Muscle of leg (tissue), 11 donors: ENCODE results near the gene C1GALT1C1. TPM values are rescaled to one million over a fixed set of nuclear protein-coding genes. Genes with fewer than 3 reads are reported as not detected.
A peak's percentile ranks its signal among the peaks of the same experiment; 100 is the strongest.

ENCODE experiments used
- DNase-seq: peaks from one replicate; pipeline ENCODE4 v3.0.0; 2013
- H3K27ac ChIP-seq: one replicate; pipeline ENCODE4 v1.5.1; 2013; ENCODE audit warnings: mild to moderate bottlenecking, low read length, control low read depth
- H3K27me3 ChIP-seq: one replicate; pipeline ENCODE4 v1.6.1; 2013; ENCODE audit warnings: low read length; ENCODE audit not compliant: control insufficient read depth, insufficient read depth
- H3K36me3 ChIP-seq: one replicate; pipeline ENCODE4 v1.6.1; 2013; ENCODE audit warnings: low read length; ENCODE audit not compliant: control insufficient read depth, insufficient read depth
- H3K4me1 ChIP-seq: one replicate; pipeline ENCODE4 v1.6.1; 2013; ENCODE audit warnings: low read length; ENCODE audit not compliant: control insufficient read depth, insufficient read depth
- H3K4me3 ChIP-seq: one replicate; pipeline ENCODE4 v1.5.1; 2013; ENCODE audit warnings: low read length, control low read depth
- H3K9me3 ChIP-seq: replicated peaks from 2 replicates; pipeline ENCODE4 v1.6.1; 2013; ENCODE audit warnings: low read depth, low read length; ENCODE audit not compliant: control insufficient read depth
- WGBS: methylation state at CpG from one replicate; pipeline ENCODE4 v1.1.5; 2013; ENCODE audit warnings: missing lambda C conversion rate; ENCODE audit not compliant: insufficient coverage; 5-methylcytosine and 5-hydroxymethylcytosine counted together
- polyA plus RNA-seq, 8 donors: library from polyadenylated mRNA; unstranded; fragments of 120-200 nt; gene quantifications; one replicate each; pipeline versions ENCODE4 v1.2.1 to v1.2.3, GENCODE V29; 2013; ENCODE audit warnings: inconsistent platforms in 1 of 8, low replicate concordance in 1 of 8; ENCODE audit not compliant: insufficient read length in 8 of 8, insufficient read depth in 1 of 8
- total RNA-seq: library from RNA; stranded (reverse); fragments of 120-200 nt; gene quantifications from one replicate; pipeline ENCODE4 v1.2.4, GENCODE V29; 2013

Gene C1GALT1C1
- total and polyA plus RNA-seq, 9 donors = 13.4 to 19.5 (median 15.6) TPM

DNA sequence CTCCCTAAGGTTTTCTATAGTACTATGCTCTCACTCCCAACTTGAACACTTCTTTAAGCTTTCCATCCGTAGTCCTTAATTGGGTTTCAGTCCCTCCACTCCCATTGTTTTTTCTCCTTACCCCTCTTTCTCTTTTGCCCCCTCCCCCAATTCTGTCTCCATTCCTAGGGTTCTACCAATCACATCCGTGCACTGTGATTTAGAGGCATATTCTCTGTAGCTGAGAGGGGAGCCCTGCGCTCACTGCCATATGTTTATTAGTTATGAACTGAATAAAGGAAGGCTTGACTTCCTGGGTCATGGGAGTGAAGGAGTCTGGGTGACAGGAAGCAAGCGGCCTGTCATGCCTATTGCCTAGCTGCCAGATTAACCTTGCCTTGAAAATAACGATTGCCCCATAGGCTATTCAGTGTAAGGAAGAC, 25.5 kb downstream of the C1GALT1C1 start:
- Histone ChIP-seq H3K4me3 (peak overlapping the region; percentile 56), H3K27ac (peak overlapping the region; percentile 91), H3K27me3 (no peaks in the 10 kb centered on the region), H3K36me3 (no peaks in the 10 kb centered on the region), H3K4me1 (no peaks in the 10 kb centered on the region), H3K9me3 (no peaks in the 10 kb centered on the region)
- DNase-seq = peak; percentile 61
- WGBS = 40% methylated on average over 3 of the region's 5 CpGs

GRCh38 chrX:120603707-120604360, 26.0 kb downstream of the C1GALT1C1 start, which contains the start of gene MCTS1:
Gene MCTS1, plus strand, starts transcription at chrX:120604101. Its CDS starts 136 bp downstream, at chrX:120604237.
- H3K27me3 ChIP-seq = no peaks in the 10 kb centered on the region
- WGBS = 41% methylated on average over 25 of the region's 31 CpGs
- peak within 1 kb of the TSS; percentile 56 for H3K4me3 ChIP-seq
- H3K9me3 ChIP-seq = no peaks in the 10 kb centered on the region
- DNase-seq = peak; percentile 98
- peak within 1 kb of the TSS; percentile 91 for H3K27ac ChIP-seq
- H3K4me1 ChIP-seq = no peaks in the 10 kb centered on the region
- H3K36me3 ChIP-seq = no peaks in the 10 kb centered on the region

DNA sequence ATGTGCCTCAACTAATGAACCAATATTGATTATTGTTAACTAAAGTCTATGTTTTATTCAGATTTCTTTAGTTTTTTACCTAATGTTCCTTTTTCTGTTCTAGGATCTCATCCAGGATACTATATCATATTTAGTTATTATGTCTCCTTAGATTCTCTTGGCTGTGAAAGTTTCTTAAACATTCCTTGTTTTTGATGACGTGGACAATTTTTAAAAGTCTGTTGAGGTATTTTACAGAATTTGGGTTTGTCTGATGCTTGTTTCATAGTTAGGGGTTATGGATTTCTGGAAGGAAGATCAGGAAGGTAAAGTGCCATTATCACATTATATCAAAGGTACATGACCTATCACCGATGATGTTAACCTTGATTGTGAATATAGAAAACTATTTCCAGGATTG, 44.2 kb downstream of the C1GALT1C1 start:
- H3K4me3 ChIP-seq = no peak overlapping the region
- H3K9me3 ChIP-seq = no peaks in the 10 kb centered on the region
- WGBS = no CpG with 5 or more reads among the region's 2 CpGs
- H3K36me3 ChIP-seq = no peaks in the 10 kb centered on the region
- H3K27me3 ChIP-seq = no peaks in the 10 kb centered on the region
- H3K27ac ChIP-seq = no peak overlapping the region
- no peaks in the 10 kb centered on the region for H3K4me1 ChIP-seq
- no peak for DNase-seq

Other genes starting within 250 kb of the C1GALT1C1 start
- 101 TPM for gene LAMP2, start 160.8 kb downstream of the C1GALT1C1 start, total RNA-seq
- gene LAMP2, start 160.8 kb downstream of the C1GALT1C1 start, polyA plus RNA-seq = 100 to 1,000 TPM in 7 of 8 donors, 10 to 100 TPM in 1; 99.5 to 140 (median 121) TPM
- 19.0 TPM for gene CUL4B, start 69.1 kb downstream of the C1GALT1C1 start, total RNA-seq
- 10 to 100 TPM; 23.6 to 39.7 (median 28.4) TPM for gene CUL4B, start 69.1 kb downstream of the C1GALT1C1 start, polyA plus RNA-seq
- gene MCTS1, start 26.0 kb downstream of the C1GALT1C1 start, total RNA-seq = 41.5 TPM
- gene MCTS1, start 26.0 kb downstream of the C1GALT1C1 start, polyA plus RNA-seq = 10 to 100 TPM; 33.4 to 43.6 (median 38.1) TPM
- gene CT47B1, start 245.8 kb upstream of the C1GALT1C1 start, total RNA-seq = not detected
- not detected for gene CT47B1, start 245.8 kb upstream of the C1GALT1C1 start, polyA plus RNA-seq